ENCODE data around the gene SRPK3. TPM values are rescaled to one million over a fixed set of nuclear protein-coding genes. Genes with fewer than 3 reads are reported as not detected.

Gene SRPK3
- total and polyA plus RNA-seq, 2 experiments from 2014 or later, result 0.15 TPM; not detected in 1

- Mint-ChIP-seq H3K27me3 (ENCODE audit: insufficient read depth, low read depth, poor library complexity) (peaks cover 5% of the 10 kb centered on the region), H3K27ac (no peak overlapping the region), H3K36me3 (ENCODE audit: low read depth) (peaks cover 9% of the 10 kb centered on the region; the same call in 1 of the 3 replicates), H3K4me1 (peaks cover 21% of the 10 kb centered on the region), H3K4me3 (no peak overlapping the region), H3K9me3 (peaks cover 2% of the 10 kb centered on the region; the same call in 1 of the 3 replicates)
- H2AFZ ChIP-seq, result no peak overlapping the region
- no peaks in the 10 kb centered on the region for H3K9me2 ChIP-seq (ENCODE audit: insufficient read depth)
- no peaks in the 10 kb centered on the region for H3K27me3 ChIP-seq (ENCODE audit: insufficient read depth)
- H4K20me1 ChIP-seq (replicated peaks; ENCODE audit: insufficient read depth), result no peaks in the 10 kb centered on the region
- no peak overlapping the region for H3K4me2 ChIP-seq
- no peak for DNase-seq (ENCODE audit: low spot score)
- no peaks in the 10 kb centered on the region for H3K79me2 ChIP-seq (replicated peaks; ENCODE audit: insufficient read depth)
- H3K27ac ChIP-seq (ENCODE audit: low read depth), result no peak overlapping the region
- no peaks in the 10 kb centered on the region for H3K36me3 ChIP-seq (ENCODE audit: insufficient read depth)
- no peak for TF ChIP-seq REST (IDR thresholded peaks at IDR 0.05; ENCODE audit: unreplicated experiment)
- TF ChIP-seq POLR2AphosphoS5 (IDR thresholded peaks at IDR 0.05; ENCODE audit: low read depth), result no peak
- TF ChIP-seq ZNF114 (CRISPR knock-in tag; IDR thresholded peaks at IDR 0.05), result no peak
- no peak for TF ChIP-seq CTCF (conservative IDR thresholded peaks at IDR 0.05; ENCODE audit: low read depth in 2 of 2)
- no peak for TF ChIP-seq ZNF462 (CRISPR knock-in tag; IDR thresholded peaks at IDR 0.05)
- TF ChIP-seq CREB1 (CRISPR knock-in tag; IDR thresholded peaks at IDR 0.05; ENCODE audit: low read depth), result no peak
- TF ChIP-seq STAT1 (IDR thresholded peaks at IDR 0.05; ENCODE audit: unreplicated experiment), result no peak
- TF ChIP-seq ZNF331 (CRISPR knock-in tag; IDR thresholded peaks at IDR 0.05; ENCODE audit: low read depth), result no peak
- no peak for TF ChIP-seq EZH2 (IDR thresholded peaks at IDR 0.05; ENCODE audit: low read depth, unreplicated experiment)
- no peak for TF ChIP-seq NANOG (IDR thresholded peaks at IDR 0.05; ENCODE audit: borderline replicate concordance)
- TF ChIP-seq EZH2phosphoT487 (IDR thresholded peaks at IDR 0.05; ENCODE audit: unreplicated experiment), result no peak
- no peak for TF ChIP-seq JUNB (IDR thresholded peaks at IDR 0.05; ENCODE audit: unreplicated experiment)
- H3F3A ChIP-seq (replicated peaks; ENCODE audit: low read depth), result no peaks in the 10 kb centered on the region
- H3K4me1 ChIP-seq (ENCODE audit: insufficient read depth), result peaks cover 7% of the 10 kb centered on the region; the same call in 1 of the 2 replicates
- ATAC-seq, result no peak
- H3K4me3 ChIP-seq, result no peak overlapping the region
Measured at GRCh38 chrX:153731845-153732215, 49.0 kb upstream of the SRPK3 start.
